ENCODE data around the gene PRKN.

PRKN gene

DNA sequence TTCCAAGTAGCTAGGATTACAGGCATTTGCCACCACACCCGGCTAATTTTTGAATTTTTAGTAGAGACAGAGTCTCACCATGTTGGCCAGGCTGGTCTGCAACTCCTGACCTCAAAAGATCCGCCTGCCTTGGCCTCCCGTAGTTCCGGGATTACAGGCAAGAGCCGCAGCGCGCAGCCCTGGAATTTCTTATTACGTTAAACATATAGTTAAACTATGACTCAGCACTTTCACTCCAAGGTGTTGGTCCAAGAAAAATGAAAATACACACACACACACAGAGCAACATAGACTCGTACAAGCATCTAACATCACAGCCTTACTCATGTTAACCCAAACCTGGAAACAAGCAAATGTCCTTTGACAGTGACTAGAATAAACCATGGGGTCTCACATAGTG is 663.9 kb downstream of the PRKN start:
- Histone ChIP-seq H3K27ac (no peak overlapping the region), H3K27me3 (ENCODE audit: insufficient read depth, low read depth, severe bottlenecking) (no peaks in the 10 kb centered on the region), H3K4me3 (ENCODE audit: low read depth, low read length) (no peak overlapping the region), H3K9me3 (ENCODE audit: severe bottlenecking) (no peaks in the 10 kb centered on the region), H3K36me3 (no peaks in the 10 kb centered on the region)
- TF ChIP-seq, protein P1, sequence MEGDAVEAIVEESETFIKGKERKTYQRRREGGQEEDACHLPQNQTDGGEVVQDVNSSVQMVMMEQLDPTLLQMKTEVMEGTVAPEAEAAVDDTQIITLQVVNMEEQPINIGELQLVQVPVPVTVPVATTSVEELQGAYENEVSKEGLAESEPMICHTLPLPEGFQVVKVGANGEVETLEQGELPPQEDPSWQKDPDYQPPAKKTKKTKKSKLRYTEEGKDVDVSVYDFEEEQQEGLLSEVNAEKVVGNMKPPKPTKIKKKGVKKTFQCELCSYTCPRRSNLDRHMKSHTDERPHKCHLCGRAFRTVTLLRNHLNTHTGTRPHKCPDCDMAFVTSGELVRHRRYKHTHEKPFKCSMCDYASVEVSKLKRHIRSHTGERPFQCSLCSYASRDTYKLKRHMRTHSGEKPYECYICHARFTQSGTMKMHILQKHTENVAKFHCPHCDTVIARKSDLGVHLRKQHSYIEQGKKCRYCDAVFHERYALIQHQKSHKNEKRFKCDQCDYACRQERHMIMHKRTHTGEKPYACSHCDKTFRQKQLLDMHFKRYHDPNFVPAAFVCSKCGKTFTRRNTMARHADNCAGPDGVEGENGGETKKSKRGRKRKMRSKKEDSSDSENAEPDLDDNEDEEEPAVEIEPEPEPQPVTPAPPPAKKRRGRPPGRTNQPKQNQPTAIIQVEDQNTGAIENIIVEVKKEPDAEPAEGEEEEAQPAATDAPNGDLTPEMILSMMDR (IDR thresholded peaks at IDR 0.05; ENCODE audit: low read depth, low read length) = no peak
- DNase-seq = no peak

GRCh38 chr6:162058281-162058875 is 669.2 kb downstream of the PRKN start:
- Histone ChIP-seq H3K27ac (no peak overlapping the region), H3K9me3 (ENCODE audit: severe bottlenecking) (no peaks in the 10 kb centered on the region), H3K4me3 (ENCODE audit: low read depth, low read length) (no peak overlapping the region), H3K36me3 (no peaks in the 10 kb centered on the region), H3K27me3 (ENCODE audit: insufficient read depth, low read depth, severe bottlenecking) (no peaks in the 10 kb centered on the region)
- no peak for DNase-seq
- TF ChIP-seq, protein P1 (IDR thresholded peaks at IDR 0.05; ENCODE audit: low read depth, low read length) = no peak

DNA sequence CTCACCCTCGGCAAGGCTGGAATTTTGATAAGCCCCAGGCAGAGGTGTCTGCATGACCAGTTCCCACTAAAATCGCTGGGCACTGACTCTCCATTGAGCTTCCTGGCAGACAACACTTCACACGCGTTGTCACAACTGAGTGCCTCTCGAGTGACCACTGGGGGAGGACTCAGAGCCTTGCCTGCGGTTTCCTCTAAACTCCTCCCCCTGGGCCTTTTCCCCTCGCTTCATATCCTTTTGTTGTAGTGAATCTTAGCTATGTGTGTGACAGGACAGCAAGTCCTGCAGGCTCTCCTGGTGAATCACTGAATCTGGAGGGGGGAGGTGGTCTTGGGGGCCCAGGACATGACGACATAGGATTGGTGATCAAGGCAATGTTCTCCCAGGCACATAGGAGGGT is 670.8 kb downstream of the PRKN start:
- DNase-seq = no peak

GRCh38 chr6:162056061-162056460 is 671.5 kb downstream of the PRKN start:
- H3K9me3 ChIP-seq (ENCODE audit: severe bottlenecking) = no peaks in the 10 kb centered on the region
- no peaks in the 10 kb centered on the region for H3K36me3 ChIP-seq
- H3K27me3 ChIP-seq (ENCODE audit: insufficient read depth, low read depth, severe bottlenecking) = no peaks in the 10 kb centered on the region
- no peak overlapping the region for H3K4me3 ChIP-seq (ENCODE audit: low read depth, low read length)
- TF ChIP-seq, protein P1 (IDR thresholded peaks at IDR 0.05; ENCODE audit: low read depth, low read length) = no peak
- no peak overlapping the region for H3K27ac ChIP-seq
- DNase-seq = no peak

More for the DNA sequence above, 670.8 kb downstream of the PRKN start:
- no peaks in the 10 kb centered on the region for H3K27me3 ChIP-seq (ENCODE audit: insufficient read depth, low read depth, severe bottlenecking)
- TF ChIP-seq, protein P1 (IDR thresholded peaks at IDR 0.05; ENCODE audit: low read depth, low read length) = no peak
- H3K4me3 ChIP-seq (ENCODE audit: low read depth, low read length) = no peak overlapping the region
- H3K36me3 ChIP-seq = no peaks in the 10 kb centered on the region
- no peak overlapping the region for H3K27ac ChIP-seq
- H3K9me3 ChIP-seq (ENCODE audit: severe bottlenecking) = no peaks in the 10 kb centered on the region

GRCh38 chr6:162055365-162055764 is 672.2 kb downstream of the PRKN start:
- Histone ChIP-seq H3K27me3 (ENCODE audit: insufficient read depth, low read depth, severe bottlenecking) (no peaks in the 10 kb centered on the region), H3K36me3 (no peaks in the 10 kb centered on the region), H3K27ac (no peak overlapping the region), H3K4me3 (ENCODE audit: low read depth, low read length) (no peak overlapping the region), H3K9me3 (ENCODE audit: severe bottlenecking) (no peaks in the 10 kb centered on the region)
- DNase-seq = no peak
- TF ChIP-seq, protein P1 (IDR thresholded peaks at IDR 0.05; ENCODE audit: low read depth, low read length) = no peak

- TF ChIP-seq, protein P1 (IDR thresholded peaks at IDR 0.05; ENCODE audit: low read depth, low read length) = no peak
- Histone ChIP-seq H3K27me3 (ENCODE audit: insufficient read depth, low read depth, severe bottlenecking) (no peaks in the 10 kb centered on the region), H3K27ac (no peak overlapping the region), H3K4me3 (ENCODE audit: low read depth, low read length) (no peak overlapping the region), H3K36me3 (no peaks in the 10 kb centered on the region), H3K9me3 (ENCODE audit: severe bottlenecking) (no peaks in the 10 kb centered on the region)
- no peak for DNase-seq
Measured at GRCh38 chr6:162053084-162053483, 674.5 kb downstream of the PRKN start.
